ENCODE results near the gene NRXN3.

NRXN3 gene

GRCh38 chr14:79649856-79650255 lies 1479.7 kb downstream of the NRXN3 start:
- no peak for DNase-seq (ENCODE audit: low spot score)
- no peak for FAIRE-seq

DNA sequence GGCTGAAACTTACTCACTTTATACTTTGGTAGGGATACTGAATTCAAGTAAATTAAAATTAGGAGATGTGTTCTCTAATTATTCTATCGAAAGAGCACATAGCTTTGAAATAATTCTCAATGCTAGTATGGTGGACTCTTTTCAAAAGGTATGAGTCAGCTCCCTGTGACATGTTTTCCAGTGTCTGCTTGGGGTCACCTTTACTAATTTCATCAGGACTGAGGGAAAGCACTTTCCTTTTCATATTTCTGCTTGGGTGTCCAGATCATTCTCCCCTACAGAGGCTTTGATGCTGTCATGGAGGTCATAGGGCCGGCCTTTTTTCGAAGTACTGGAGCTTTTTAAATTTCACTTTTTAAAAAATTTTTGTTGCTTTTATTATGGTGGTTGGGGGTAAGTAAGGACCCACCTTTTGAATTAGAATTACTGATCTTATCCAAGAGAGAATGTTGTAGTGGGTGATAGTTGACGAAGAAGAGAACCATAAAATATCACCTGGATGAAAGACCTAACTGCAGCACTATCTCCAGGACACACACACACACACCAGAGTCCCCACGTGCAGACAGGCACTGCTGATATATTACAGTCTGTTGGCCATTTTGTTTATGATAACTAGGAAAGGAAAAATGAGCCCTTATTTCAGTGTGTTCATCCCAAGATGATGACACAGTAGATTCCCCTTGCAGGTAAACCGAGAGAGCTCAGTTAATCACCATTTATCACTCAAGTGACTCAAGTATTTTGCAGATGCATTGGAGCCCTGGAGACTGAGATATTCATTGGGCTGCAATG lies 1482.5 kb downstream of the NRXN3 start:
- DNase-seq (ENCODE audit: low spot score): no peak
- no peak for FAIRE-seq

- FAIRE-seq (no peak), DNase-seq (ENCODE audit: low spot score) (no peak)
These were observed 1485.9 kb downstream of the NRXN3 start for GRCh38 chr14:79656056-79656455.

GRCh38 chr14:79656496-79656895 lies 1486.3 kb downstream of the NRXN3 start:
- FAIRE-seq: no peak
- no peak for DNase-seq (ENCODE audit: low spot score)

DNA sequence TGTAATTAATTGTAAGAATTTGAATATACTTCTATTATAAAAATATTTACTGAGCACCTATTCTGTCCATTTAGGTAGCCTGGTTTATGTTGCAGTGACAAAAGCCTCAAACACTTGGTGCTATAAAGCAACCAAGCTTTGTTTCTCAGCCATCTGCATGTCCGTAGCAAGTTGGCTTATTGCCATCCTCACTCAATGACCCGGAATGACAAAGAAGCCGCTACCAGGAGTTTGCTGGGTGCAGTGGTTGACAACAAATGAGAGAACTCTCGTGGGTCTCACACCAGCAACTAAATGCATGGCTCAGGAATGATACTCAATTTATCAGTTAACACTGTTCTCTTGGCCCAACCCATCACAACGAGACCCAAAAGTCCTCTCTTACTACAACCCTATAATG lies 1488.0 kb downstream of the NRXN3 start:
- FAIRE-seq (no peak), DNase-seq (ENCODE audit: low spot score) (no peak)

- DNase-seq (ENCODE audit: low spot score): no peak
- FAIRE-seq: no peak
These were observed 1488.6 kb downstream of the NRXN3 start for GRCh38 chr14:79658769-79659168.

DNA sequence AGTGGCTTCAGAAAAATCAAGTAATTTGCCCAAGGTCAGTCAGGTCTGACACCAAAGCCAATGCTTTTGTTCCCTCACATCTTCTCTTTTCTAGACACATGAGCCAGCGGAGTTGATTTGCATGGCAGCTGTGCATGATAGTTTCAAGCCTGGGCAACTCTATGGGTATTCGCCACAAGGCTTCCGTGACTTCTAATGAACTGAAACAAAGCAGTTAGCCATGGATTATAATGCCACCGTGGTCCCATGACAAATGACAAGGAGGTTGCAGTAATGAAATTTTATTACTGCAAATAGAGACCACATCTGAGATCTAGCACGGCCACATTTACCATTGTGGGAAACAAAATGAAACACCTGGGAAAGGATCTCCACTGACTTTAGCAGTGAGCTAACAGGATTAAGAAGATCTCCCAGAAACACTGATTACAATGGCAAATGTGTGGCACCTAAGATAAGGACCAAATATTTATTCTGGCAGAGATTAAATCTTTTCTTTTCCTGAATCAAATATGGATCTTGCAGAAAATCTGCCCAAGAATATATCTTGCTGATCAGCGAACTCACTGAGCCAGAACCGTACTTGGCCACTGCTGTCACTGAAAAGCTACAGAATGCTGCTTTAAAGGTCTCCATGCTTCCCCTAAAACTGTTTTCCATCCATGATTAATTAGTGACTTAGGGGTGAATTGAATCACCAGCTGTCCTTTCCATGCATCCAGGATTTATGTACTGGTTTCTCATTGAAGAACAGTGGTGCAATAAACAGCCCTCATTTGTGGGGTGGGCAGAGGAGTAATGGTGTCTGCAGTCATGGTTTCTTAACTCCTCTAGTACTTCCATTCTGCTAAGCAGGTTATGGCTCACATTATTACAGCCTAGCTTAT lies 1490.1 kb downstream of the NRXN3 start:
- no peak for DNase-seq (ENCODE audit: low spot score)
- FAIRE-seq: no peak

GRCh38 chr14:79661752-79662151 lies 1491.6 kb downstream of the NRXN3 start:
- DNase-seq (ENCODE audit: low spot score): no peak
- no peak for FAIRE-seq

GRCh38 chr14:79663453-79663852 lies 1493.3 kb downstream of the NRXN3 start:
- FAIRE-seq (no peak), DNase-seq (ENCODE audit: low spot score) (no peak)

GRCh38 chr14:79665556-79665955 lies 1495.4 kb downstream of the NRXN3 start:
- DNase-seq (ENCODE audit: low spot score) (no peak), FAIRE-seq (no peak)

GRCh38 chr14:79668951-79669350 lies 1498.8 kb downstream of the NRXN3 start:
- no peak for FAIRE-seq
- no peak for DNase-seq (ENCODE audit: low spot score)

- DNase-seq (ENCODE audit: low spot score): no peak
- FAIRE-seq: no peak
These were observed 1500.6 kb downstream of the NRXN3 start for GRCh38 chr14:79670811-79671210.

- FAIRE-seq: no peak
These were observed 1509.9 kb downstream of the NRXN3 start for GRCh38 chr14:79680087-79680486.

GRCh38 chr14:79686196-79686595 lies 1516.0 kb downstream of the NRXN3 start:
- DNase-seq (ENCODE audit: low spot score) (no peak), FAIRE-seq (no peak)

More at GRCh38 chr14:79680087-79680486, 1509.9 kb downstream of the NRXN3 start:
- DNase-seq (ENCODE audit: low spot score): no peak

DNA sequence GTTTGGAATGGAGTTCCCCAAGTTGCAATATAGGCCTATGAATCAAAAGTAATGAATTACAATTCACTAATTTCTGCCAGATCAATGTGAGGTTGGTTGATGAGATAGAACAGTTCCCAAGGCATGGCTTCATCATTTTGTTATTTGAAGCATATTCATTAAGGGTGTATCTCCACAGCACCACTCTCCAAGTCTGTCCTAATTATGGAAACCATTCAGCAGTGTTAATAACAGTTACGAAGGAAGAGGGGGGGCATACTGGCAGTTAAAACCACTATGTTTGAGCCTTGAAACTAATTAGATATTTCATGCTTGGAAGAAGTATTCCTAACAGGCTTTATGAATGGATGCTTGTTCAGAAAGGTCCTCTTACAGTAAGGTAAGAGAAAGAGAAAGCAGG lies 1520.8 kb downstream of the NRXN3 start:
- FAIRE-seq (no peak), DNase-seq (ENCODE audit: low spot score) (no peak)

DNA sequence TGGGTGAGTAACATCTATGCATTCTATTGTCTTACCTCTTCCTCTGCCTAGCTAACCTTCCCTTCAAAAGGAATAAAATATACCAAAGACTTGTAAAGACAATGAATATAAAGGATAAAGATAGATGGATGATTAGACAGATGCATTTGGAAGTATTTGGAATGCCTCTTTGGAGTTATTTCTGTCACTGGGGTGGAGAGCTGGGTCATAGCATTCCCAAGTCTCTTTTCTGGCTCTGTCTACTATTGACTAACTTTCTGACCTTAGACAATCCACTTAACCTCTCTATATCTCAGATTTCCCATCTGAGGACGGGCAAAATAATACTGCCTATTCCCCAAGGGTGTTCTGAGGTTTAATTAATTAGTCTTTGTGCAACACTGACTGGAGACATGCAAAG lies 1523.8 kb downstream of the NRXN3 start:
- DNase-seq (ENCODE audit: low spot score) (no peak), FAIRE-seq (no peak)

- no peak for DNase-seq (ENCODE audit: low spot score)
- no peak for FAIRE-seq
These were observed 1525.1 kb downstream of the NRXN3 start for GRCh38 chr14:79695307-79695706.

DNA sequence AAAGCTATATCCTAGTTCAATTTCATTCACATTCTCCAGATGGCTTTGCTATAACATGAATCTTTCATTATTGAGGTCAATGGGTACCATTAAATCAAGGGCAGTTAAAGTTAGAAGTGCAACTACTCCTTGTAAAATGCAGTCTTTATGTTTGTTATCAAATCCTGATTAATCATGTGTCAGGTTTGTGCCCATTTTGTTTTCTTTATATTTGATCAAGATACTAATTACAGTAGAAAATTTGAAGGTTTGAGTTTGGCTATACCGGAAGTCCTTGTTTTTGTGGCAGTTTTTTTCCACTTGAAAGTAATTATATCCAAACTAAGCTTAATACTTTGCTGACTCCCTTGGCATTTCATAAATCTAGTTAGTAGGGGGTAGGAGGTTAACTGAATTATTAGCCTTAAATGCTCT lies 1528.1 kb downstream of the NRXN3 start:
- FAIRE-seq: no peak
- DNase-seq (ENCODE audit: low spot score): no peak

DNA sequence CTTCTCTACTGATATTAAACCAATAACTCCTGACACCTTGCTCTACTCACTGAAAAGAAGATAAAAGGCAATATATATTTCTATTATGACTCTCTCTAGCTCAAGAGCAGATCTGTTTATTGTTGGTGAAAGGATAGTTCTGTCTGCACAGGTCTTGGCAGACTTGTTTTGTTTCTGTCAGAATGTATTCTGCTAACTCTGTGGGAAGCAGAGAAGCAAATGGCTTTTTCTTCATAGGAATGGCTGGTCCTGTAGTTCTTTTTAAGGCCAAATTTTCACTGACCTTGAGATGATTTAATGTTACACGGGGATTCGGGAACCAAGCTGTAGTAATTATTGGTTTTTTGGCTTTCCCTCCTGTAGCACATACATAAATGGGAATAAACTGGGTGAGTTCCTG lies 1529.0 kb downstream of the NRXN3 start:
- DNase-seq (ENCODE audit: low spot score) (no peak), FAIRE-seq (no peak)

DNA sequence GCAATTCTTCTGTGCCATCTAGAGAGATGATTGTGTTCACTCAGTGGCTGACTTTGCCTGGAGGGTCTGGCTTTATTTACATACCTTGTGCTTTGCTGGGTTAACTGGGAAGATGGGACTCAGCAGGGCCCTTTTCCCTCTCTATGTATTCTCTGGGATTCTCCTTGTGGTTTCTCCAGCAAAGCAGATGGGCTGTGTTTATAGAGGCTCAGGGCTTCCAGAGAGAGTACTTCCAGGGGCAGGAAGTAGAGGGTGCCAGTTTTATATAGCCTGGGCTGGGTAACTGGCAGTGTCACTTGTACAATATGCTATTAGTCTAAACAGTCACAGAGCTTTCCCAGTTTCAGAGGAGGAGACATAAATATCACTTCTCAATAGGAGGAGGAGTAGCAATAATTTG lies 1531.2 kb downstream of the NRXN3 start:
- FAIRE-seq (no peak), DNase-seq (ENCODE audit: low spot score) (no peak)

- no peak for FAIRE-seq
- DNase-seq (ENCODE audit: low spot score): no peak
These were observed 1532.0 kb downstream of the NRXN3 start for GRCh38 chr14:79702197-79702596.

DNA sequence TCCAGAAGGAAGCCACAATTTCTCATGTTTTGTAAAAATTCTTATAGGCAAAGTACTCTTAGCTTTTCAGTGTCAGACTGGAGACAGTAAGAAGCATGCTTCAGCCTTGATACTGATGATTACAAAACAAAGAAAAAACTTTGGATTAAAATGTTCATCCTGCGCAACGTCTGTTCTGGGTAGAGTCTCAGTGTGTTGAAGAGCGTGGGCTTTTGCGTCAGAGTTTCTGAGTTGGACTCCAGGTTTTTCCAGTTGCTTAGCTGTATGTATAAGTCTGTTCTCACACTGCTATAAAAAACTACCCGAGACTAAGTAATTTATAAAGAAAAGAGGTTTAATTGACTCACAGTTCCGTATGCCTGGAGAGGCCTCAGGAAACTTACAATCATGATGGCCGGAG lies 1533.0 kb downstream of the NRXN3 start:
- FAIRE-seq: no peak
- DNase-seq (ENCODE audit: low spot score): no peak

Measured in RCC 7860 (cell line).